Upper lobe of left lung (tissue), 6 donors: ENCODE results near the gene ZNF524. TPM values are rescaled to one million over a fixed set of nuclear protein-coding genes. Genes with fewer than 3 reads are reported as not detected.

Experiments
- ATAC-seq, 2 donors: fragments of 200-7000 bp; cut with Tn5 transposase; one replicate each; pipeline ENCODE4 v1.9.1; 2022; ENCODE audit warnings: mild to moderate bottlenecking in 2 of 2, moderate library complexity in 2 of 2; ENCODE audit not compliant: low FRiP score in 2 of 2
- DNase-seq, 2 donors: peaks; one replicate each; pipeline ENCODE4 v3.0.0-alpha.2; 2019 to 2020
- H3K27ac ChIP-seq, 4 donors: fragments of 200-600 bp; sonication (generic); one replicate each; pipeline ENCODE4 v1.5.1; 2016 to 2019
- H3K27me3 ChIP-seq, 4 donors: fragments of 200-600 bp; sonication (generic); one replicate each; pipeline ENCODE4 v1.5.1; 2017 to 2019
- H3K36me3 ChIP-seq, 4 donors: fragments of 200-600 bp; sonication (generic); one replicate each; pipeline ENCODE4 v1.5.1; 2016 to 2019
- H3K4me1 ChIP-seq, 4 donors: fragments of 200-600 bp; sonication (generic); one replicate each; pipeline ENCODE4 v1.5.1; 2018 to 2019
- H3K4me3 ChIP-seq, 4 donors: fragments of 200-600 bp; sonication (generic); one replicate each; pipeline ENCODE4 v1.5.1; 2017 to 2019; ENCODE audit warnings: mild to moderate bottlenecking in 2 of 4, moderate library complexity in 1 of 4
- H3K9me3 ChIP-seq, 4 donors: fragments of 200-600 bp; sonication (generic); one replicate each; pipeline ENCODE4 v1.5.1; 2018 to 2019
- CTCF ChIP-seq, 6 experiments: fragments of 450-650 bp in 4 of 6; fragments of 200-600 bp in 2 of 6; sonication (generic) in 2 of 6; IDR thresholded peaks; one replicate each; pipeline ENCODE4 v1.5.1; 2016 to 2019; ENCODE audit warnings: antibody characterized with exemption in 6 of 6
- EP300 ChIP-seq, 4 donors: sonication (generic); formaldehyde crosslinking; IDR thresholded peaks; one replicate each; pipeline ENCODE4 v1.5.1; 2017; ENCODE audit warnings: antibody characterized with exemption in 4 of 4, control low read depth in 2 of 4
- POLR2A ChIP-seq, 4 donors: fragments of 450-650 bp; IDR thresholded peaks; one replicate each; pipeline ENCODE4 v1.5.1; 2016 to 2017; ENCODE audit warnings: antibody characterized with exemption in 4 of 4, mild to moderate bottlenecking in 2 of 4
- POLR2AphosphoS5 ChIP-seq, 2 donors: sonication (generic); formaldehyde crosslinking; IDR thresholded peaks; one replicate each; pipeline ENCODE4 v1.5.1; 2017; ENCODE audit warnings: antibody characterized with exemption in 2 of 2
- WGBS, 2 donors: methylation state at CpG; one replicate each; pipeline ENCODE4 v1.1.5; 2017 to 2018; 5-methylcytosine and 5-hydroxymethylcytosine counted together
- total RNA-seq, 6 donors: library from RNA; depleted of rRNA in 4 of 6; stranded (reverse); fragments of >200 nt in 4 of 6; gene quantifications; one replicate each; pipeline versions ENCODE4 v1.1.0 to v1.2.1, GENCODE V29; 2016 to 2021
- donor health status: DM: no; HTN: no; CAD: no; lungs with moderate emphysema.
- donor health status: DM: no; HTN: yes; CAD: no; lungs with severe emphysema.

The ZNF524 gene
- total RNA-seq, 6 donors from 2014 or later = 19.9 to 58.7 (median 34.9) TPM

- TF ChIP-seq POLR2A (IDR thresholded peaks at IDR 0.05) = peak in 1 of 4 donors; percentile 15
- peak in 1 of 2 donors; percentile 42 for TF ChIP-seq POLR2AphosphoS5 (IDR thresholded peaks at IDR 0.05)
- TF ChIP-seq EP300 (IDR thresholded peaks at IDR 0.05) = no peak
- Histone ChIP-seq H3K36me3 (peaks cover 11 to 41% (median 26%) of the 10 kb centered on the region in 4 donors), H3K4me1 (peaks cover 28 to 39% (median 31%) of the 10 kb centered on the region in 4 donors), H3K27me3 (no peaks in the 10 kb centered on the region), H3K27ac (peak overlapping the region; percentile 5 to 66 (median 44)), H3K4me3 (no peak overlapping the region), H3K9me3 (no peaks in the 10 kb centered on the region)
- ATAC-seq (no peak), DNase-seq (no peak)
- 75 to 93% methylated on average over 12 of the region's 12 CpGs for WGBS, 2 donors
These were observed 20.5 kb downstream of the ZNF524 start for GRCh38 chr19:55620410-55621204.

- TF ChIP-seq CTCF (IDR thresholded peaks at IDR 0.05) = no peak
- TF ChIP-seq EP300 (IDR thresholded peaks at IDR 0.05) = no peak
- TF ChIP-seq POLR2A (IDR thresholded peaks at IDR 0.05) = no peak
- no peak for TF ChIP-seq POLR2AphosphoS5 (IDR thresholded peaks at IDR 0.05)
- H3K27me3 ChIP-seq = no peaks in the 10 kb centered on the region
- no peak overlapping the region for H3K4me3 ChIP-seq
- DNase-seq (no peak), ATAC-seq (no peak)
- peaks cover 28 to 39% (median 31%) of the 10 kb centered on the region in 4 donors for H3K4me1 ChIP-seq
- H3K27ac ChIP-seq = peak overlapping the region; percentile 5 to 66 (median 44)
- peaks cover 5 to 35% (median 19%) of the 10 kb centered on the region in 4 donors for H3K36me3 ChIP-seq
- 85 to 92% methylated on average over 5 to 9 of the region's 9 CpGs for WGBS, 2 donors
- H3K9me3 ChIP-seq = no peaks in the 10 kb centered on the region
These were observed 21.2 kb downstream of the ZNF524 start for GRCh38 chr19:55621205-55621672.

DNA sequence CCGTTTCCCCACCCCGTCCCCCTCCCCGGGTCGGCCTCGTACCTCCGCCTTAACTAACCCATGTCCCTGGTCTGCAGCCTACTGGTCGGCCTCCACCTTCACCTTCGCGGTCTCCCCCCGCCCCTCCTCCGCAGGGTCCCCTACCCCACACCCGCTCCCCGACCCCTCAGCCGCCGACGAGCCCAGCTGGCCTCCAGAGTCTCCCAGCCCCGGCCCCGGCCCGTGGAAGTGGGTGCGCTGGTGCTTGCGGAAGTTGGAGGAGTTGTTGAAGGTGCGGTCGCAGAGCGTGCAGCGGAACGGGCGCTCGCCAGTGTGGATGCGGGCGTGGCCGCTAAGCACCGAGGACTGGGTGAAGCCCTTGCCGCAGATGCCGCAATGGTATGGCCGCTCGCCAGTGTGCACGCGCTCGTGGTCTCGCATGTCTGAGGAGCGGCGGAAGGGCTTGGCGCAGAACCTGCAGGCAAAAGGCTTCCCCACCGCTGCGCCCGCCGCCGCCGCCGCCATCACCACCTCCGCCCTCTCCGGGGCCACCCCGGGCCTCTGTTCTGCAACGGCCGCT, 21.7 kb downstream of the ZNF524 start:
- no peak overlapping the region for H3K4me3 ChIP-seq
- H3K27ac ChIP-seq = peak overlapping the region in 1 of 4 donors; percentile 66
- DNase-seq (peak in 1 of 2 donors; percentile 87), ATAC-seq (no peak)
- H3K4me1 ChIP-seq = peaks cover 28 to 39% (median 31%) of the 10 kb centered on the region in 4 donors
- 93 to 97% methylated on average over 36 to 47 of the region's 55 CpGs for WGBS, 2 donors
- TF ChIP-seq CTCF (IDR thresholded peaks at IDR 0.05) = no peak
- TF ChIP-seq EP300 (IDR thresholded peaks at IDR 0.05) = no peak
- no peak for TF ChIP-seq POLR2A (IDR thresholded peaks at IDR 0.05)
- no peak for TF ChIP-seq POLR2AphosphoS5 (IDR thresholded peaks at IDR 0.05)
- no peaks in the 10 kb centered on the region for H3K27me3 ChIP-seq
- no peaks in the 10 kb centered on the region for H3K9me3 ChIP-seq
- H3K36me3 ChIP-seq = peaks cover 2 to 30% (median 14%) of the 10 kb centered on the region in 4 donors

GRCh38 chr19:55622242-55622969, 22.3 kb downstream of the ZNF524 start:
- peaks cover 0 to 25% (median 11%) of the 10 kb centered on the region in 4 donors for H3K36me3 ChIP-seq
- no peak for ATAC-seq
- 90 to 97% methylated on average over 13 to 39 of the region's 40 CpGs for WGBS, 2 donors
- no peak for TF ChIP-seq POLR2AphosphoS5 (IDR thresholded peaks at IDR 0.05)
- TF ChIP-seq CTCF (IDR thresholded peaks at IDR 0.05) = no peak
- TF ChIP-seq EP300 (IDR thresholded peaks at IDR 0.05) = no peak
- no peak for TF ChIP-seq POLR2A (IDR thresholded peaks at IDR 0.05)
- no peaks in the 10 kb centered on the region for H3K9me3 ChIP-seq
- H3K27me3 ChIP-seq = no peaks in the 10 kb centered on the region
- no peak overlapping the region for H3K4me3 ChIP-seq
- no peak for DNase-seq
- peaks cover 28 to 39% (median 31%) of the 10 kb centered on the region in 4 donors for H3K4me1 ChIP-seq
- no peak overlapping the region for H3K27ac ChIP-seq

DNA sequence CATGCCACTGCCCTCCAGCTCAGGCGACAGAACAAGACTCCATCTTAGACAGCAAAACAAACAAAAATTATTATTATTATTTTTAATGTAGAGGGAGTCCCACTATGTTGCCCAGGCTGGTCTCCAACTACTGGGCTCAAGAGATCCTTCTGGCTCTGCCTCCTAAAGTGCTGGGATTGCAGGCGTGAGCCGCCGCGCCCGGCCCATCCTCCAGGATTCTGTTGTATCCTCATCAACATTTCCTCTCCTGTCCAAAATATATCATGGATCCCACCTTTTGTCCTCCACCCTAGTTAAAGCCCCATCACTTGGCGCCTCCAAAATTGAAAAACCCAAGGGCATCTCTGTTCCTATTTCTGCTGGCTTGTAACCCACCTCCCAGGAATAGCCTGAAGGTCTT, 23.0 kb downstream of the ZNF524 start:
- peaks cover 24 to 39% (median 31%) of the 10 kb centered on the region in 4 donors for H3K4me1 ChIP-seq

More for the DNA sequence above, 23.0 kb downstream of the ZNF524 start:
- Histone ChIP-seq H3K36me3 (peaks cover 0 to 19% (median 7%) of the 10 kb centered on the region in 4 donors), H3K27ac (peak overlapping the region in 1 of 4 donors; percentile 97), H3K27me3 (no peaks in the 10 kb centered on the region), H3K4me3 (no peak overlapping the region), H3K9me3 (no peaks in the 10 kb centered on the region)
- no peak for TF ChIP-seq EP300 (IDR thresholded peaks at IDR 0.05)
- no peak for TF ChIP-seq POLR2A (IDR thresholded peaks at IDR 0.05)
- TF ChIP-seq POLR2AphosphoS5 (IDR thresholded peaks at IDR 0.05) = no peak
- no peak for TF ChIP-seq CTCF (IDR thresholded peaks at IDR 0.05)
- 96 to 97% methylated on average over 7 of the region's 7 CpGs for WGBS, 2 donors
- DNase-seq = peak in 1 of 2 donors; percentile 84
- ATAC-seq = no peak
